Right forelimb (tissue), 1 donor: ENCODE results near the gene FAM89A.
"Not testable (repeated sequence)": the region's sequence is repeated elsewhere in the genome, so short reads cannot be mapped to it uniquely, and the experiment has no call there.

ENCODE experiments used
- DNase-seq: peaks from one replicate; pipeline ENCODE4 v3.0.0-alpha.2; 2018

Gene FAM89A

GRCh38 chr1:231029247-231029646 is 10.8 kb downstream of the FAM89A start:
- not testable (repeated sequence) for DNase-seq

GRCh38 chr1:231028682-231029081 is 11.4 kb downstream of the FAM89A start:
- DNase-seq = no peak

GRCh38 chr1:231027971-231028370 is 12.1 kb downstream of the FAM89A start:
- no peak for DNase-seq

GRCh38 chr1:231027136-231027925 is 12.7 kb downstream of the FAM89A start:
- no peak for DNase-seq

- no peak for DNase-seq
Measured at GRCh38 chr1:231026576-231026975, 13.5 kb downstream of the FAM89A start.

- DNase-seq = no peak
Measured at GRCh38 chr1:231023150-231023549, 16.9 kb downstream of the FAM89A start.

GRCh38 chr1:231022543-231022942 is 17.5 kb downstream of the FAM89A start:
- not testable (repeated sequence) for DNase-seq

- DNase-seq = no peak
Measured at GRCh38 chr1:231021540-231022031, 18.5 kb downstream of the FAM89A start.

GRCh38 chr1:231020816-231021215 is 19.2 kb downstream of the FAM89A start:
- no peak for DNase-seq

- no peak for DNase-seq
Measured at GRCh38 chr1:231020139-231020601, 19.9 kb downstream of the FAM89A start.

- DNase-seq = no peak
Measured at GRCh38 chr1:231019711-231020110, 20.3 kb downstream of the FAM89A start.

- DNase-seq = no peak
Measured at GRCh38 chr1:231016966-231017365, 23.1 kb downstream of the FAM89A start.

GRCh38 chr1:231016234-231016633 is 23.8 kb downstream of the FAM89A start:
- DNase-seq = no peak

- DNase-seq = no peak
Measured at GRCh38 chr1:231013391-231014015, 26.6 kb downstream of the FAM89A start.

- DNase-seq = no peak
Measured at GRCh38 chr1:231011963-231012362, 28.1 kb downstream of the FAM89A start.

GRCh38 chr1:231011360-231011759 is 28.7 kb downstream of the FAM89A start:
- no peak for DNase-seq

GRCh38 chr1:231007535-231007934 is 32.5 kb downstream of the FAM89A start:
- not testable (repeated sequence) for DNase-seq

- DNase-seq = no peak
Measured at GRCh38 chr1:231001892-231002291, 38.2 kb downstream of the FAM89A start.

- DNase-seq = no peak
Measured at GRCh38 chr1:231000639-231001038, 39.4 kb downstream of the FAM89A start.

GRCh38 chr1:231000201-231000600 is 39.9 kb downstream of the FAM89A start:
- no peak for DNase-seq

- DNase-seq = no peak
Measured at GRCh38 chr1:230994860-230995259, 45.2 kb downstream of the FAM89A start.

GRCh38 chr1:230992100-230992774 is 47.8 kb downstream of the FAM89A start:
- DNase-seq = no peak

- DNase-seq = no peak
Measured at GRCh38 chr1:230987448-230987847, 52.6 kb downstream of the FAM89A start.

- DNase-seq = no peak
Measured at GRCh38 chr1:230986976-230987375, 53.1 kb downstream of the FAM89A start.
